ENCODE results near the gene SRRM2. TPM values are rescaled to one million over a fixed set of nuclear protein-coding genes. Genes with fewer than 3 reads are reported as not detected.

Gene SRRM2
- polyA plus RNA-seq, 3 donors = 19.0 to 1,186 (median 31.8) TPM

- Histone ChIP-seq H3K79me2 (ENCODE audit: insufficient read depth, low read length) (peaks cover 32% of the 10 kb centered on the region), H3K4me3 (replicated peaks in 1 of 3; ENCODE audit: low read depth in 2 of 3, low read length in 3 of 3) (no peak overlapping the region), H3K9ac (ENCODE audit: insufficient read depth, low read length, poor library complexity, severe bottlenecking) (no peak overlapping the region), H3K27ac (ENCODE audit: low read depth in 1 of 2, low read length in 2 of 2) (no peak overlapping the region), H3K9me3 (replicated peaks in 1 of 2; ENCODE audit: control insufficient read depth in 1 of 2, insufficient read depth in 1 of 2, low read length in 2 of 2) (no peaks in the 10 kb centered on the region), H3K36me3 (replicated peaks in 1 of 2; ENCODE audit: control insufficient read depth in 1 of 2, insufficient read depth in 2 of 2, low read length in 2 of 2) (no peaks in the 10 kb centered on the region), H3K27me3 (ENCODE audit: control insufficient read depth in 2 of 2, insufficient read depth in 2 of 2, low read length in 2 of 2) (peaks cover 0 to 14% of the 10 kb centered on the region in 2 donors), H3K4me2 (replicated peaks; ENCODE audit: extremely low read depth, low read length, poor library complexity, severe bottlenecking) (no peak overlapping the region), H4K20me1 (ENCODE audit: insufficient read depth, low read length) (peaks cover 13% of the 10 kb centered on the region), H3K4me1 (ENCODE audit: control insufficient read depth in 1 of 2, insufficient read depth in 2 of 2, low read length in 2 of 2) (peaks cover 30 to 35% of the 10 kb centered on the region in 2 donors), H2AFZ (ENCODE audit: insufficient read depth, low read depth, low read length, poor library complexity, severe bottlenecking) (no peak overlapping the region)
- H3K4me1 Mint-ChIP-seq = peaks cover 30% of the 10 kb centered on the region
- H3K4me3 Mint-ChIP-seq = peak overlapping the region in 1 of 2 donors; percentile 20
- peaks cover 0 to 3% (median 0%) of the 10 kb centered on the region in 7 donors for H3K9me3 Mint-ChIP-seq
- 96% methylated on average over 6 of the region's 17 CpGs for WGBS (ENCODE audit: insufficient coverage)
- DNase-seq = no peak
- H3K27me3 Mint-ChIP-seq (ENCODE audit: low read depth in 3 of 3) = peaks cover 5 to 32% (median 20%) of the 10 kb centered on the region in 3 donors
- intact Hi-C loops (cut with micrococcal nuclease) = loop anchor here in 1 of 2 donors (5.0 kb wide), 2 partner anchors 42 to 242 kb away; partner anchors contain the start of genes HCFC1R1, THOC6 and TNFRSF12A
- peaks cover 3 to 10% of the 10 kb centered on the region in 2 donors for H3K36me3 Mint-ChIP-seq
- no peak overlapping the region for H3K27ac Mint-ChIP-seq
- TF ChIP-seq CTCF (IDR thresholded peaks at IDR 0.05) = no peak
Measured at GRCh38 chr16:2779978-2780898, 27.8 kb downstream of the SRRM2 start.

DNA sequence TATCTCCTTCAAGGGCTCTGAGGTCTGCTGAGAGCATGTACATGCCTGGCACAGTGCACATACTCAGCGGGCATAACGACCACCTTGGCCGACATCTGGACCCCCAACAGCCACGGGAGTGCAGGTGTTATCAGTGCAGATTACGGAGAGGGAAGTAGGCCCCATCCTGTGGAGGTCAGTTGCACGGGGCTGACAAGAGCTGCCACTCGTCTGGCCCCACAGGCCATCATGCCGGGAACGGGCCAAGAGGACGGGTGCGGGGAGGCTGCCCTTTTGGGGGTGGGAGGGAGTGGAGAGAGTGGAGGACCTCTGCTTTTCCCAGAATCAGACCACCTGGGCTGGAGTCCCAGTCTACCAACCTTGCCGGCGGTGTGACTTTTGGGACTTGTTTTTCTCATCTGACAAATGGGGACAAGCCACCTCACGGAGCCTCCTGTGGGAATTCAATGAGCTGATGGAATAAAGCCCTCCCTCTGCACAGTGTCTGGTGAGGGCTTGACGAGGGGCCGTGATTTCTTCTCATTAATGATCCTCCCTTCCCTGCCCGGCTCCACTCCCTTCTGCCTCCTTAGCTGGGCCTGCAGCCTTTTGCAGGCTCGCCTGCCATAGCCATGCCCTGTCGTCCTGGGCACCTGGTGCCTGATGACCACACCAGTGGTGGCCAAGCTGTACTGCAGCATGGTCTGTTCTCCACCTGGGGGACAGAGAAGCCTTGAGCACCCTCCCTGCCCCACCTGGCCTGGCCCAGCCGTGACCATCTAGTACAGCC, 30.3 kb downstream of the SRRM2 start:
- peaks cover 5 to 29% of the 10 kb centered on the region in 2 donors for H3K27me3 ChIP-seq (ENCODE audit: control insufficient read depth in 2 of 2, insufficient read depth in 2 of 2, low read length in 2 of 2)
- no peaks in the 10 kb centered on the region for H4K20me1 ChIP-seq (ENCODE audit: insufficient read depth, low read length)
- intact Hi-C loops (cut with micrococcal nuclease) = loop anchor here in 1 of 2 donors (5.0 kb wide), 1 partner anchor 40 kb away; no protein-coding TSS in a partner anchor
- no peak overlapping the region for H3K9ac ChIP-seq (ENCODE audit: insufficient read depth, low read length, poor library complexity, severe bottlenecking)
- H3K36me3 ChIP-seq (replicated peaks in 1 of 2; ENCODE audit: control insufficient read depth in 1 of 2, insufficient read depth in 2 of 2, low read length in 2 of 2) = no peaks in the 10 kb centered on the region
- Mint-ChIP-seq H3K27me3 (ENCODE audit: low read depth in 3 of 3) (peaks cover 14 to 55% (median 36%) of the 10 kb centered on the region in 3 donors), H3K9me3 (peaks cover 0 to 2% (median 0%) of the 10 kb centered on the region in 7 donors), H3K4me1 (peaks cover 29% of the 10 kb centered on the region), H3K27ac (peak overlapping the region in 1 of 7 donors; percentile 63), H3K36me3 (peaks cover 4 to 7% of the 10 kb centered on the region in 2 donors), H3K4me3 (no peak overlapping the region)
- H3K79me2 ChIP-seq (ENCODE audit: insufficient read depth, low read length) = peaks cover 10% of the 10 kb centered on the region
- WGBS (ENCODE audit: insufficient coverage) = 79% methylated on average over 19 of the region's 20 CpGs
- H3K9me3 ChIP-seq (replicated peaks in 1 of 2; ENCODE audit: control insufficient read depth in 1 of 2, insufficient read depth in 1 of 2, low read length in 2 of 2) = no peaks in the 10 kb centered on the region
- no peak for TF ChIP-seq CTCF (IDR thresholded peaks at IDR 0.05)
- no peak overlapping the region for H3K4me3 ChIP-seq (replicated peaks in 1 of 3; ENCODE audit: low read depth in 2 of 3, low read length in 3 of 3)
- no peak for DNase-seq
- H2AFZ ChIP-seq (ENCODE audit: insufficient read depth, low read depth, low read length, poor library complexity, severe bottlenecking) = no peak overlapping the region
- H3K4me1 ChIP-seq (ENCODE audit: control insufficient read depth in 1 of 2, insufficient read depth in 2 of 2, low read length in 2 of 2) = peaks cover 29 to 33% of the 10 kb centered on the region in 2 donors
- no peak overlapping the region for H3K27ac ChIP-seq (ENCODE audit: low read depth in 1 of 2, low read length in 2 of 2)
- H3K4me2 ChIP-seq (replicated peaks; ENCODE audit: extremely low read depth, low read length, poor library complexity, severe bottlenecking) = no peak overlapping the region

Measured in CD14-positive monocyte (primary cell).